ENCODE results near the gene RAB11FIP5. TPM values are rescaled to one million over a fixed set of nuclear protein-coding genes. Genes with fewer than 3 reads are reported as not detected.

Gene RAB11FIP5
- total and polyA plus RNA-seq, 2 experiments from 2014 or later = 4.4 to 16.6 TPM

DNA sequence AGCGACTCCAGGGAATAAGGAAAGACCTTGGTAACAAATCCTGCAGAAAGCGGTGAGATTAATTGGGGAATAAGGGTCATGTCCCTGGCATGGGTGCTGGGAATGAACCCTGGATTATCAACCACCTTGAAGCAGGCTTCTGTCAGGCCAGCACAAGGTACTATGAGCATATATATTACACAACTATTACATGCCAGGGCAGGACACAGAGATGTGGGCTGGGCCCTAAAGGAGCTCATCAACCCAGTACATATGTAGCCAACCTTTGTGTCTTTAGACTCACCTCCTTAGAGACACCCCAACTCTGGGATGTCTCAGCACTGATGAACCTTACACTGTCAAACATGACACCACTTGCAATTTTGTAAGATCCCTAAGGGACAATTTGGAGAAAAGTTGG lies 44.6 kb downstream of the RAB11FIP5 start:
- H3K27me3 Mint-ChIP-seq (ENCODE audit: insufficient read depth, low read depth, poor library complexity) = peaks cover 23% of the 10 kb centered on the region
- peaks cover 38% of the 10 kb centered on the region for H3K4me1 Mint-ChIP-seq
- H3K36me3 Mint-ChIP-seq (ENCODE audit: low read depth) = peaks cover 9% of the 10 kb centered on the region
- peaks cover 20% of the 10 kb centered on the region; the same call in 1 of the 2 replicates for H4K20me1 ChIP-seq (replicated peaks; ENCODE audit: insufficient read depth)
- H3K4me2 ChIP-seq = no peak overlapping the region
- DNase-seq (ENCODE audit: low spot score) = no peak
- no peak overlapping the region for H3K27ac ChIP-seq (ENCODE audit: low read depth)
- TF ChIP-seq, protein P1, sequence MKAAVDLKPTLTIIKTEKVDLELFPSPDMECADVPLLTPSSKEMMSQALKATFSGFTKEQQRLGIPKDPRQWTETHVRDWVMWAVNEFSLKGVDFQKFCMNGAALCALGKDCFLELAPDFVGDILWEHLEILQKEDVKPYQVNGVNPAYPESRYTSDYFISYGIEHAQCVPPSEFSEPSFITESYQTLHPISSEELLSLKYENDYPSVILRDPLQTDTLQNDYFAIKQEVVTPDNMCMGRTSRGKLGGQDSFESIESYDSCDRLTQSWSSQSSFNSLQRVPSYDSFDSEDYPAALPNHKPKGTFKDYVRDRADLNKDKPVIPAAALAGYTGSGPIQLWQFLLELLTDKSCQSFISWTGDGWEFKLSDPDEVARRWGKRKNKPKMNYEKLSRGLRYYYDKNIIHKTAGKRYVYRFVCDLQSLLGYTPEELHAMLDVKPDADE (IDR thresholded peaks at IDR 0.05) = no peak
- no peak for TF ChIP-seq POLR2AphosphoS5 (IDR thresholded peaks at IDR 0.05; ENCODE audit: low read depth)
- no peak for TF ChIP-seq STAT1 (IDR thresholded peaks at IDR 0.05; ENCODE audit: unreplicated experiment)
- TF ChIP-seq, protein P2, sequence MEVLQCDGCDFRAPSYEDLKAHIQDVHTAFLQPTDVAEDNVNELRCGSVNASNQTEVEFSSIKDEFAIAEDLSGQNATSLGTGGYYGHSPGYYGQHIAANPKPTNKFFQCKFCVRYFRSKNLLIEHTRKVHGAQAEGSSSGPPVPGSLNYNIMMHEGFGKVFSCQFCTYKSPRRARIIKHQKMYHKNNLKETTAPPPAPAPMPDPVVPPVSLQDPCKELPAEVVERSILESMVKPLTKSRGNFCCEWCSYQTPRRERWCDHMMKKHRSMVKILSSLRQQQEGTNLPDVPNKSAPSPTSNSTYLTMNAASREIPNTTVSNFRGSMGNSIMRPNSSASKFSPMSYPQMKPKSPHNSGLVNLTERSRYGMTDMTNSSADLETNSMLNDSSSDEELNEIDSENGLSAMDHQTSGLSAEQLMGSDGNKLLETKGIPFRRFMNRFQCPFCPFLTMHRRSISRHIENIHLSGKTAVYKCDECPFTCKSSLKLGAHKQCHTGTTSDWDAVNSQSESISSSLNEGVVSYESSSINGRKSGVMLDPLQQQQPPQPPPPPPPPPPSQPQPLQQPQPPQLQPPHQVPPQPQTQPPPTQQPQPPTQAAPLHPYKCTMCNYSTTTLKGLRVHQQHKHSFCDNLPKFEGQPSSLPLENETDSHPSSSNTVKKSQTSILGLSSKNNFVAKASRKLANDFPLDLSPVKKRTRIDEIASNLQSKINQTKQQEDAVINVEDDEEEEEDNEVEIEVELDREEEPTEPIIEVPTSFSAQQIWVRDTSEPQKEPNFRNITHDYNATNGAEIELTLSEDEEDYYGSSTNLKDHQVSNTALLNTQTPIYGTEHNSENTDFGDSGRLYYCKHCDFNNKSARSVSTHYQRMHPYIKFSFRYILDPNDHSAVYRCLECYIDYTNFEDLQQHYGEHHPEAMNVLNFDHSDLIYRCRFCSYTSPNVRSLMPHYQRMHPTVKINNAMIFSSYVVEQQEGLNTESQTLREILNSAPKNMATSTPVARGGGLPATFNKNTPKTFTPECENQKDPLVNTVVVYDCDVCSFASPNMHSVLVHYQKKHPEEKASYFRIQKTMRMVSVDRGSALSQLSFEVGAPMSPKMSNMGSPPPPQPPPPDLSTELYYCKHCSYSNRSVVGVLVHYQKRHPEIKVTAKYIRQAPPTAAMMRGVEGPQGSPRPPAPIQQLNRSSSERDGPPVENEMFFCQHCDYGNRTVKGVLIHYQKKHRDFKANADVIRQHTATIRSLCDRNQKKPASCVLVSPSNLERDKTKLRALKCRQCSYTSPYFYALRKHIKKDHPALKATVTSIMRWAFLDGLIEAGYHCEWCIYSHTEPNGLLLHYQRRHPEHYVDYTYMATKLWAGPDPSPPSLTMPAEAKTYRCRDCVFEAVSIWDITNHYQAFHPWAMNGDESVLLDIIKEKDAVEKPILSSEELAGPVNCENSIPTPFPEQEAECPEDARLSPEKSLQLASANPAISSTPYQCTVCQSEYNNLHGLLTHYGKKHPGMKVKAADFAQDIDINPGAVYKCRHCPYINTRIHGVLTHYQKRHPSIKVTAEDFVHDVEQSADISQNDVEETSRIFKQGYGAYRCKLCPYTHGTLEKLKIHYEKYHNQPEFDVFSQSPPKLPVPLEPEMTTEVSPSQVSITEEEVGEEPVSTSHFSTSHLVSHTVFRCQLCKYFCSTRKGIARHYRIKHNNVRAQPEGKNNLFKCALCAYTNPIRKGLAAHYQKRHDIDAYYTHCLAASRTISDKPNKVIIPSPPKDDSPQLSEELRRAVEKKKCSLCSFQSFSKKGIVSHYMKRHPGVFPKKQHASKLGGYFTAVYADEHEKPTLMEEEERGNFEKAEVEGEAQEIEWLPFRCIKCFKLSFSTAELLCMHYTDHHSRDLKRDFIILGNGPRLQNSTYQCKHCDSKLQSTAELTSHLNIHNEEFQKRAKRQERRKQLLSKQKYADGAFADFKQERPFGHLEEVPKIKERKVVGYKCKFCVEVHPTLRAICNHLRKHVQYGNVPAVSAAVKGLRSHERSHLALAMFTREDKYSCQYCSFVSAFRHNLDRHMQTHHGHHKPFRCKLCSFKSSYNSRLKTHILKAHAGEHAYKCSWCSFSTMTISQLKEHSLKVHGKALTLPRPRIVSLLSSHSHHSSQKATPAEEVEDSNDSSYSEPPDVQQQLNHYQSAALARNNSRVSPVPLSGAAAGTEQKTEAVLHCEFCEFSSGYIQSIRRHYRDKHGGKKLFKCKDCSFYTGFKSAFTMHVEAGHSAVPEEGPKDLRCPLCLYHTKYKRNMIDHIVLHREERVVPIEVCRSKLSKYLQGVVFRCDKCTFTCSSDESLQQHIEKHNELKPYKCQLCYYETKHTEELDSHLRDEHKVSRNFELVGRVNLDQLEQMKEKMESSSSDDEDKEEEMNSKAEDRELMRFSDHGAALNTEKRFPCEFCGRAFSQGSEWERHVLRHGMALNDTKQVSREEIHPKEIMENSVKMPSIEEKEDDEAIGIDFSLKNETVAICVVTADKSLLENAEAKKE (CRISPR knock-in tag; IDR thresholded peaks at IDR 0.05) = no peak
- TF ChIP-seq ZNF114 (CRISPR knock-in tag; IDR thresholded peaks at IDR 0.05) = no peak
- no peak for TF ChIP-seq EZH2phosphoT487 (IDR thresholded peaks at IDR 0.05; ENCODE audit: unreplicated experiment)
- no peak for TF ChIP-seq ZNF331 (CRISPR knock-in tag; IDR thresholded peaks at IDR 0.05; ENCODE audit: low read depth)
- no peak for TF ChIP-seq CREB1 (CRISPR knock-in tag; IDR thresholded peaks at IDR 0.05; ENCODE audit: low read depth)
- TF ChIP-seq, protein P3, sequence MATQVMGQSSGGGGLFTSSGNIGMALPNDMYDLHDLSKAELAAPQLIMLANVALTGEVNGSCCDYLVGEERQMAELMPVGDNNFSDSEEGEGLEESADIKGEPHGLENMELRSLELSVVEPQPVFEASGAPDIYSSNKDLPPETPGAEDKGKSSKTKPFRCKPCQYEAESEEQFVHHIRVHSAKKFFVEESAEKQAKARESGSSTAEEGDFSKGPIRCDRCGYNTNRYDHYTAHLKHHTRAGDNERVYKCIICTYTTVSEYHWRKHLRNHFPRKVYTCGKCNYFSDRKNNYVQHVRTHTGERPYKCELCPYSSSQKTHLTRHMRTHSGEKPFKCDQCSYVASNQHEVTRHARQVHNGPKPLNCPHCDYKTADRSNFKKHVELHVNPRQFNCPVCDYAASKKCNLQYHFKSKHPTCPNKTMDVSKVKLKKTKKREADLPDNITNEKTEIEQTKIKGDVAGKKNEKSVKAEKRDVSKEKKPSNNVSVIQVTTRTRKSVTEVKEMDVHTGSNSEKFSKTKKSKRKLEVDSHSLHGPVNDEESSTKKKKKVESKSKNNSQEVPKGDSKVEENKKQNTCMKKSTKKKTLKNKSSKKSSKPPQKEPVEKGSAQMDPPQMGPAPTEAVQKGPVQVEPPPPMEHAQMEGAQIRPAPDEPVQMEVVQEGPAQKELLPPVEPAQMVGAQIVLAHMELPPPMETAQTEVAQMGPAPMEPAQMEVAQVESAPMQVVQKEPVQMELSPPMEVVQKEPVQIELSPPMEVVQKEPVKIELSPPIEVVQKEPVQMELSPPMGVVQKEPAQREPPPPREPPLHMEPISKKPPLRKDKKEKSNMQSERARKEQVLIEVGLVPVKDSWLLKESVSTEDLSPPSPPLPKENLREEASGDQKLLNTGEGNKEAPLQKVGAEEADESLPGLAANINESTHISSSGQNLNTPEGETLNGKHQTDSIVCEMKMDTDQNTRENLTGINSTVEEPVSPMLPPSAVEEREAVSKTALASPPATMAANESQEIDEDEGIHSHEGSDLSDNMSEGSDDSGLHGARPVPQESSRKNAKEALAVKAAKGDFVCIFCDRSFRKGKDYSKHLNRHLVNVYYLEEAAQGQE (IDR thresholded peaks at IDR 0.05; ENCODE audit: unreplicated experiment) = no peak
- no peak for TF ChIP-seq JUNB (IDR thresholded peaks at IDR 0.05; ENCODE audit: unreplicated experiment)
- TF ChIP-seq, protein P4, sequence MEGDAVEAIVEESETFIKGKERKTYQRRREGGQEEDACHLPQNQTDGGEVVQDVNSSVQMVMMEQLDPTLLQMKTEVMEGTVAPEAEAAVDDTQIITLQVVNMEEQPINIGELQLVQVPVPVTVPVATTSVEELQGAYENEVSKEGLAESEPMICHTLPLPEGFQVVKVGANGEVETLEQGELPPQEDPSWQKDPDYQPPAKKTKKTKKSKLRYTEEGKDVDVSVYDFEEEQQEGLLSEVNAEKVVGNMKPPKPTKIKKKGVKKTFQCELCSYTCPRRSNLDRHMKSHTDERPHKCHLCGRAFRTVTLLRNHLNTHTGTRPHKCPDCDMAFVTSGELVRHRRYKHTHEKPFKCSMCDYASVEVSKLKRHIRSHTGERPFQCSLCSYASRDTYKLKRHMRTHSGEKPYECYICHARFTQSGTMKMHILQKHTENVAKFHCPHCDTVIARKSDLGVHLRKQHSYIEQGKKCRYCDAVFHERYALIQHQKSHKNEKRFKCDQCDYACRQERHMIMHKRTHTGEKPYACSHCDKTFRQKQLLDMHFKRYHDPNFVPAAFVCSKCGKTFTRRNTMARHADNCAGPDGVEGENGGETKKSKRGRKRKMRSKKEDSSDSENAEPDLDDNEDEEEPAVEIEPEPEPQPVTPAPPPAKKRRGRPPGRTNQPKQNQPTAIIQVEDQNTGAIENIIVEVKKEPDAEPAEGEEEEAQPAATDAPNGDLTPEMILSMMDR (conservative IDR thresholded peaks at IDR 0.05; ENCODE audit: low read depth in 2 of 2) = no peak
- H3K4me3 ChIP-seq = no peak overlapping the region
- H3K36me3 ChIP-seq (ENCODE audit: insufficient read depth) = no peaks in the 10 kb centered on the region
- peaks cover 72% of the 10 kb centered on the region for H3K79me2 ChIP-seq (replicated peaks; ENCODE audit: insufficient read depth)
- H2AFZ ChIP-seq = no peak overlapping the region
- H3K9me2 ChIP-seq (ENCODE audit: insufficient read depth) = no peaks in the 10 kb centered on the region
- no peak overlapping the region; the same call in 2 of the 3 replicates for H3K4me3 Mint-ChIP-seq
- H3F3A ChIP-seq (replicated peaks; ENCODE audit: low read depth) = 0 out of 2 replicates have a peak, but pooled peaks cover 4% of the 10 kb centered on the region
- peaks cover 29% of the 10 kb centered on the region for H3K4me1 ChIP-seq (ENCODE audit: insufficient read depth)
- no peak overlapping the region for H3K27ac Mint-ChIP-seq
- ATAC-seq = no peak
- H3K9me3 Mint-ChIP-seq = no peaks in the 10 kb centered on the region
- no peaks in the 10 kb centered on the region for H3K27me3 ChIP-seq (ENCODE audit: insufficient read depth)
